Right kidney (tissue), 1 donor: ENCODE data around the gene IGFALS.
A peak's percentile ranks its signal among the peaks of the same experiment; 100 is the strongest.

Experiments used
- DNase-seq: peaks from one replicate; pipeline ENCODE4 v3.0.0-alpha.2; 2016

Gene IGFALS

DNA sequence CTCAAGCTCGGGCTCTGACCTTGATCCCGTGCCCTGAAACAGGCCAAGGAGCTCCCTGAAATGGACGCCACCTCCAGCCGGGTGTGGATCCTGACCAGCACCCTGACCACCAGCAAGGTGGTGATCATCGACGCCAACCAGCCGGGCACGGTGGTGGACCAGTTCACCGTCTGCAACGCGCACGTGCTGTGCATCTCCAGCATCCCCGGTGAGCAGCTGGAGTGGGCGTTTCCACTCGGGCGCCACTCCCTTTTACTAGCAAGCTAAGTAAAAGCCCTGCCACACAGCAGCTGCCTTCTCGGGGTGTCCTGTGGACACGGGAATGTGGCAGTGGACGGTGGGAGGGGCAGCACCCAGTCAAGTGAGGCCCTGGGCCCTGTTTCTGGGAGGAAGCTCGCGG lies 28.5 kb downstream of the IGFALS start:
- no peak for DNase-seq

DNA sequence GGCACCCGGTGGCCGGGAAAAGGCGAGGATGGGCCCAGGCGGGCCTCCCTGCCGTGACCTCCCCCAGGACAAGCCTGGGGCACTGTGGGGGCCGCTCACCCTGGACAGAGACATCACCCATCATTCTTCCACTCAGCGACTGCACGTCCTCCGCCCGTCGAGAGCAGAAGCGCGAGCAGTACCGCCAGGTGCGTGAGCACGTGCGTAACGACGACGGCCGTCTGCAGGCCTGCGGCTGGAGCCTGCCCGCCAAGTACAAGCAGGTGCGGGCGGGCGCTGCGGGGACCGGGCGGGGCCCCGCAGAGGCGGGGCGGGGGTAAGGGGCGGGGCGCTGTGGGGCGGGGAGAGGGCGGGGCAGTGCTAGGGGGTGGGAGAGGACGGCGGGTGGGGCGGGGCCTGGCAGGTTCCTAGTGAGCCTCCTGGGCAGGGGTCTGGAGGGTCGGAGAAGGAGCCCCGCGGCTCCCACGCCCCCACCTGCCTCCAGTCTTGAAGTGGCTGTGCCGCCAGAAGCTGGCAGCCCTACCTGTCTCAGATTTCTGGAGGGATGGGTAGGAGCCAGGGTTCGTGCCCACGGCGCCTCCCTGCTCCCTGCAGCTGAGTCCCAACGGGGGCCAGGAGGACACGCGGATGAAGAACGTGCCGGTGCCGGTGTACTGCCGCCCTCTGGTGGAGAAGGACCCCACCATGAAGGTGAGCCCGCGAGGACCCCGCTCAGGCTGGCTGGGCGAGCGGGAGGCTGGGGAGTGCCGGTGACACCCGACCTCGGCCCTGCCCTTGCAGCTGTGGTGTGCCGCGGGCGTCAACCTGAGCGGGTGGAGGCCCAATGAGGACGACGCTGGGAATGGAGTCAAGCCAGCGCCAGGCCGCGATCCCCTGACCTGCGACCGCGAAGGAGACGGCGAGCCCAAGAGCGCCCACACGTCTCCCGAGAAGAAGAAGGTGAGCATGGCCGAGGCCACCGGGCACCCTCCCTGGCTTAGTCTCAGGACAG lies 29.7 kb downstream of the IGFALS start:
- DNase-seq = peak; percentile 60

DNA sequence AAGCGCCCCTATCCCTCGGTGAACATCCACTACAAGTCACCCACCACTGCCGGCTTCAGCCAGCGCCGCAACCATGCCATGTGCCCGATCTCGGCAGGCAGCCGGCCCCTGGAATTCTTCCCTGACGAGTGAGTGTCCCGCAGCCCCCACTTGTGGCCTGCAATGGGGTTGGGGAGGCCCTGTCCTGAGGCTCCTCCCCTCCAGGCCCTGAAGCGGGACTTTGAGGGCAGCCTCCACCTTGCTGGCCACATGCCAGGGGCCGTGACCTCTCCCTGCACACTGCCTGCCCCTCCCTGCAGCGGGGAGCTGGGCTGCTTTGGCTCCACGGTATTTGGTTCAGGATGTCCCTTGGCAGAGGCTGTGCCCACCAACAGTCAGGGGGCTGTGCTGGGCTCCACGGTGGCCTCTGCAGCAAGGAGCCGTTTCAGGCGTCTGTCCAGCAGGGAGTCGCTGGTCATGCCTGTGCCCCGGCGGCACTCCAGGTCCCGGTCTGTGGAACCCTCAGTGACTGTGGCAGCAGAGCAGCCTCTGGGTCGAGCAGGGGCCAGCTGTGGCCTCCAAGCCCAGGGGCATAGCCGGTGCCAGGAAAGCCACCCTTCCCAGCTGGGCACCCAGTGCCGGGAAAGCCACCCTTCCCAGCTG lies 30.5 kb downstream of the IGFALS start:
- DNase-seq = peak; percentile 47

GRCh38 chr16:1762196-1762878 lies 31.2 kb downstream of the IGFALS start:
- DNase-seq = no peak

- no peak for DNase-seq
Observed at GRCh38 chr16:1761751-1762150, 31.8 kb downstream of the IGFALS start.

- no peak for DNase-seq
Observed at GRCh38 chr16:1760911-1761310, 32.6 kb downstream of the IGFALS start.

DNA sequence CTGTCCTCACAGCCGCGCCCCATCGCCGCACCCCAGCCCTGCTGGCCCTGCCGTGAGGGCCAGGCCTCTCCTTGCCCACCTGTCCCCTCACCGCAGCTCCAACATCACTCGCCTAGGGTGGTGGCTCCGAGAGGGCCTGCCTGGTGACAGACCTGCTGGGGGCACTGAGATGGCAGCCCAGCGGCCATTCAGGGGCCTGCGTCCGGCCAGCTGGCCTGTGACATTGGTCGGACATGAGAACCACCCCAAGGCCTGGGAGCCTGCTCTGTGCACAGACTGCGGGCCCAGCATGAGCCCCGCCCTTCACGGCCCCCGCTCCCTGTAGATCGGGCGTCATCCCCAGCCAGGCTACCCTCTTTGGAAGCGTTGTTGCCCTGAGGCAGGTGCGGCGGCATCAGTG lies 34.0 kb downstream of the IGFALS start:
- DNase-seq = no peak

DNA sequence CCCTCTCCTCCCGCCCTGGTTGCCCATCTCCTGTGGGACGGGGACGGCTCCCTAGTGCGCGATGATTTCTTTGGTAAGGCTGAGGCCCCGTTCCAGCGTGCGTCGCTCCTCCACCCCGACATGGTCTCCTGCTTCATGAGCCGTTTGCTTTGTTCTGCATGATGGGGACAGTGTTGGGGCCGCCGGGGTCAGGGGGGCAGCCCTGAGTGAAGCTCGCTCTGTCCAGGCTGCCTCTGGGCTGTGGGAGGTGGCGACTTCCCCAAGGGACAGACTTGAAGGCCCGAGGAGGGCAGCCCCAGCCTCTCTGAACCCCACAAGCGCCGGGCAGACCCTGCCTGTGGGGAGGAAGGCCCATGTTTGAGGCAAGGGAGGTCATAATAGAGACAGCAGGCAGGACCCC lies 34.6 kb downstream of the IGFALS start:
- no peak for DNase-seq

DNA sequence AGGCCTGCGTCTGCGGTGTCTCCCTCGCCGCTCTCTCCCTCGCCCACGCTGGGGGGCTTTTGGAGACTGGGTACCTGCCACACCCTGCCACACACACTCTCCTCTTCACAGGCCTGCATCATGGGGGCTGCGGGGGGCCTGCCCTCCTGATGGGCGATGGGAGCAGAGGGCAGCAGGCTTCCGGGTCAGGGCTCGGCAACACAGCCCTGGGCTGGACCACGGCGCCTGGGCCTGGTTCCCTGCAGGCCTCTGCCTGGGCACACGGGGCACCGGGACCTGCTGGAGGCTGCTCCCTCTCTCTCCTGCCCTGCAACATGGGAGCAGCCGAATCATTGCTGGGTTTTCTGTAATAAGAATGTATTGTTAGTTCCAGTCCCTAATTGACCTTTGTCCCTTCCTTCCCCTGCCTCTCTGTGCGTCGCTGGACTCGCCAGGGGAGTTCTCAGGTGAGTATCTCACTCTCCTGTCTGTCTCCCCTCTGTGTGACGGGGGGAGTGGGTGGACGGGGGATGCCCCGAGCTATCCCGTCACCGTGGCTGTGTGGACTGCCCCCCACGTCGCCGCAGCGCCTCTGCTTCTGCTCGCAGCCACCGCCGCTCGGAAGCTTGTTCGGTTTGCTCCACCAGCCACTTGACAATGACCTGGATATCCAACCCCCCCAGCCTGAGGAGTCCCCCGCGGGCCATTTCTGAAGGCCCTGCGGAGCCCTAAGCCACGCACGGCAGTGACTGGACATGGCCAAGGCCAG lies 35.6 kb downstream of the IGFALS start:
- DNase-seq = no peak

DNA sequence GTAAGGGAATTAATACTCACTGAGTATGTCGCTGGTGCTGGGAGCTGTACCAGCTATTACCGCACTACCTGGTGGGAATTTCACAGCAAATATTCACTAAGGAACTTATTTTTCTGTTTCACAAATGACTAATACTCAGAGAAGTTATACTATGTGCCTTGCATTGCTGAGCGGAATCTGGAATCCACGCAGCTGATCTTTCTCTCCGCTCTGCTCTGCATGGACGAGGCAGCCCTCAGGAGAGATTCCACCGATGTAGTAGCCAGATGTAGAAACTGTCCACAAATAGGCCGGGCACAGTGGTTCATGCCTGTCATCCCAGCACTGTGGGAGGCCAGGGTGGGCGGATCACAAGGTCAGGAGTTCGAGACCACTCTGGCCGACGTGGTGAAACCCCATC lies 39.3 kb downstream of the IGFALS start:
- no peak for DNase-seq

GRCh38 chr16:1752853-1753252 lies 40.7 kb downstream of the IGFALS start:
- no peak for DNase-seq

- no peak for DNase-seq
Observed at GRCh38 chr16:1751946-1752345, 41.6 kb downstream of the IGFALS start.

- DNase-seq = no peak
Observed at GRCh38 chr16:1749152-1750117, 44.1 kb downstream of the IGFALS start.

- DNase-seq = no peak
Observed at GRCh38 chr16:1747934-1748333, 45.6 kb downstream of the IGFALS start.

DNA sequence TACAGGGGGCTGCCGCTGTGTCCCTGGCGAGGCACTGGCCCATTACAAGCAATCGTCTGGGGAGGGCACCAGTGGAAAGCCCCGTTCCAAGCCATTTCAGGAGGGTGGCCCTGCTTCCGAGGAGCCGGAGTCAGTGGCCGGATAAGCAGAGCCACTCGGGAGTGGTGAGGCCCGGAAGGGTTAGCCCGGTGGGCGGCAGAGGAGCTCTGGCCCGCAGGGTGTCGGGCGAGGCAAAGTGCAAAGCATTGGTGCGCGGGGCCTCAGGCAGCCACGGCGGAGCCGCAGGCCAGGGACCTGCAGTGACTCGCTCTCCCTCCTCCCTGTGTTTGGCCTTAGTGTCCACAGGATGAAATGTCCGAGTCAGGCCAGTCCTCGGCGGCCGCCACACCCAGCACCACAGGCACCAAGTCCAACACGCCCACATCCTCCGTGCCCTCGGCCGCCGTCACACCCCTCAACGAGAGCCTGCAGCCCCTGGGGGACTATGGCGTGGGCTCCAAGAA lies 46.8 kb downstream of the IGFALS start:
- no peak for DNase-seq

DNA sequence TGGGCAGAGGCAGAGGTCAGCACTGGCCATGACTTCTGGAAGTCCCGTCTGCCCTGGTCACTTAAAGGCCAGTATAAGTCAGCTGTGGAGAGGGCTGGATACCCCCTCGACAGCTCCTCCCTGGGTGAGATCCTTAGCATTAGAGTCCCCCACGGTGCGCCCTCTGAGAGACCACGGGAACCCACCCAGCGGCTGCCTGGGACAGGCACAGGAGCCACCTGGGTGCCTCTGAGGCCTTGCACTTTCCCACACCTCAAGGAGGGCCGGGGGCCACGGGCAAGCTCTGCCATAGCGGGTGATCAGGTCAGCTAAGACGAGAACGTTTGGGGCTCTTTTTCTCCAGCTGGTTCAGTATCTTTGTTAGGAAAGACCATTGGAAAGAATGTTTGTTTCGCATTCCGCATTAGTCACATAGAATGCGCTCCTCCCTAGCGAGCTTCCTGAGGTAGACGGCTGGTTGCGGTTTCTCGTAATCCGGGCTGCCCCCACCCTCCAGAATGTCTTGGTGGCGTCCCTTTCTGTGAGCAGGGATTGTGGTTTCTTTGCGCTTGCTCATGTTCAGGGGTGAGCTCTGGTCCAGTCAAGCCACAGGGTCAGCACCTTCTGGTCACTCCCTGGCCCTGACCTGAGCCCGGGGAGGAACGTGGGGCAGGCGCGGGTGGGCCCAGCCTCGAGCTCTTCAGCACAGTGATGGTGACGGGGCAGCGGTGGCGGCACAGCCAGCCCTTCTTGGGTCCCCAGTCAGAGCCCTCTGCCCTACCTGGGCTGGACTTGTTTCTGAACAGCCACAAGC lies 47.4 kb downstream of the IGFALS start:
- DNase-seq = no peak

DNA sequence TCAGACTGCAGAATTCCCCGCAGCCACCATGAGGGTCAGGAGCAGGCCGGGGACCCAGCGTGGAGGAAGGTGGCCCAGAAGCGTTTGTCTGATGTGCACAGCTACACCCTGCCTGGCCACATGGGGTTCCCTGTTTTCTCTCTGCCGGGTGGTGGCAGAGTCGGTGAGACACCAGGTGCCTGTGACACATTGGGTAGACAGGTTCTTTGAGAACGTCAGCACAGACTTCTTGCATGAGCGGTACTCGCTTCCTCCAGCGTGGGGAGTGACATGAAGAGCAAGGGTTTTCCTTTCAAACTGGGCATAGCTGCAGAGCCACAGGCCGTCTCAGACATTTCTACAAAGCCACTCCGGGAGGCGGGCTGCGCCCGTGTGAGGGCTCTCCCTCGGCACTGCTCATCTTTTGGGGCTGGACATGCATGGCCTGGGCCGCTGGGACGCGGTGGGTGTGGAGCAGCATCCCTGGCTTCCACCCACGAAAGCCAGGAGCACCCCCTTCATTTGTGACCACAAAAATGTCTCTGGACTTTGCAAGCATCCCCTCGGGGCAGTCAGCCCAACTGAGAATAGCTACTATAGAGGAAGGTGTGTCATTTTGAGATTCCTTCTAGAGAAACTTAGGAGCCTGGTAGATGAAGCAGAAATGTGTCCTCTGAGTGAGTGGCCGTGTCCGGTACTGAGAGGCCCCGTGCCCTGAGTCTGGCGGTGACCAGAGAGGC lies 48.2 kb downstream of the IGFALS start:
- no peak for DNase-seq

GRCh38 chr16:1744338-1744840 lies 49.1 kb downstream of the IGFALS start:
- no peak for DNase-seq
